Measurements from ENCODE around the gene CCR6. TPM values are rescaled to one million over a fixed set of nuclear protein-coding genes. Genes with fewer than 3 reads are reported as not detected.
"Not testable (repeated sequence)": the region's sequence is repeated elsewhere in the genome, so short reads cannot be mapped to it uniquely, and the experiment has no call there.

The CCR6 gene
- total RNA-seq, 6 experiments from 2014 or later, result 0.06 to 0.58 (median 0.12) TPM; not detected in 3

DNA sequence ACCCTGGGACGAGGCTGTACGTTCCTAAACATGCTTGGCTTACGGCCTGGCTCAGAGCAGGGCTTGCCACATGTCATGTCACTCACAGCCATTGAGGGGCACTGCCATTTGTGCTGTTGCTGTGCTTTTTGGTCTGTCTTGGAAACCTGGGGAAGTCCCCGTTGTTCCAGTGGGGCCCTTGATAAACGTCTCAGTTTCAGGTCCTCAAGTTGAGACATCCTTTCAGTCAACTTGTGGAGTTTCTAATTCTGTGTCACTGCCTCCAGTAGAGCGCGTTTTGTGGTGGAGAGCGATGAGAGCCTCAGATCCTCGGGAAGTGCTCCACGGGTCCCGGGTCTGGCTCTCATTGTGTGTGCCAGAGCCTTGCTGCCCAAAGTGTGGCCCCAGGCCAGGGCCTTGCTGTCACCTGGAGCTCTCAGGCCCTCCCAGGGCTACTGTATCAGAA is 43.0 kb upstream of the CCR6 start:
- Histone ChIP-seq H3K4me3 (no peak overlapping the region), H3K9me3 (no peaks in the 10 kb centered on the region), H3K27ac (no peak overlapping the region), H3K4me1 (no peaks in the 10 kb centered on the region), H3K36me3 (no peaks in the 10 kb centered on the region), H3K27me3 (no peaks in the 10 kb centered on the region)
- no peak for ATAC-seq
- 82% methylated on average over 3 of the region's 11 CpGs for WGBS (ENCODE audit: insufficient coverage, low coverage, low lambda C conversion rate, missing lambda C conversion rate)
- TF ChIP-seq, protein P1, sequence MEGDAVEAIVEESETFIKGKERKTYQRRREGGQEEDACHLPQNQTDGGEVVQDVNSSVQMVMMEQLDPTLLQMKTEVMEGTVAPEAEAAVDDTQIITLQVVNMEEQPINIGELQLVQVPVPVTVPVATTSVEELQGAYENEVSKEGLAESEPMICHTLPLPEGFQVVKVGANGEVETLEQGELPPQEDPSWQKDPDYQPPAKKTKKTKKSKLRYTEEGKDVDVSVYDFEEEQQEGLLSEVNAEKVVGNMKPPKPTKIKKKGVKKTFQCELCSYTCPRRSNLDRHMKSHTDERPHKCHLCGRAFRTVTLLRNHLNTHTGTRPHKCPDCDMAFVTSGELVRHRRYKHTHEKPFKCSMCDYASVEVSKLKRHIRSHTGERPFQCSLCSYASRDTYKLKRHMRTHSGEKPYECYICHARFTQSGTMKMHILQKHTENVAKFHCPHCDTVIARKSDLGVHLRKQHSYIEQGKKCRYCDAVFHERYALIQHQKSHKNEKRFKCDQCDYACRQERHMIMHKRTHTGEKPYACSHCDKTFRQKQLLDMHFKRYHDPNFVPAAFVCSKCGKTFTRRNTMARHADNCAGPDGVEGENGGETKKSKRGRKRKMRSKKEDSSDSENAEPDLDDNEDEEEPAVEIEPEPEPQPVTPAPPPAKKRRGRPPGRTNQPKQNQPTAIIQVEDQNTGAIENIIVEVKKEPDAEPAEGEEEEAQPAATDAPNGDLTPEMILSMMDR (IDR thresholded peaks at IDR 0.05), result no peak
- TF ChIP-seq POLR2A (IDR thresholded peaks at IDR 0.05), result no peak
- DNase-seq, result no peak
- intact Hi-C loops (cut with DNase I), result no loop called here

GRCh38 chr6:167087857-167088354 is 35.0 kb upstream of the CCR6 start:
- Histone ChIP-seq H3K4me3 (no peak overlapping the region), H3K4me1 (no peaks in the 10 kb centered on the region), H3K27me3 (no peaks in the 10 kb centered on the region), H3K9me3 (no peaks in the 10 kb centered on the region), H3K27ac (no peak overlapping the region), H3K36me3 (no peaks in the 10 kb centered on the region)
- TF ChIP-seq, protein P1 (IDR thresholded peaks at IDR 0.05), result no peak
- TF ChIP-seq POLR2A (IDR thresholded peaks at IDR 0.05), result no peak
- WGBS (ENCODE audit: insufficient coverage, low coverage, low lambda C conversion rate, missing lambda C conversion rate), result no CpG with 5 or more reads among the region's 3 CpGs
- ATAC-seq, result no peak
- intact Hi-C loops (cut with DNase I), result no loop called here
- no peak for DNase-seq

DNA sequence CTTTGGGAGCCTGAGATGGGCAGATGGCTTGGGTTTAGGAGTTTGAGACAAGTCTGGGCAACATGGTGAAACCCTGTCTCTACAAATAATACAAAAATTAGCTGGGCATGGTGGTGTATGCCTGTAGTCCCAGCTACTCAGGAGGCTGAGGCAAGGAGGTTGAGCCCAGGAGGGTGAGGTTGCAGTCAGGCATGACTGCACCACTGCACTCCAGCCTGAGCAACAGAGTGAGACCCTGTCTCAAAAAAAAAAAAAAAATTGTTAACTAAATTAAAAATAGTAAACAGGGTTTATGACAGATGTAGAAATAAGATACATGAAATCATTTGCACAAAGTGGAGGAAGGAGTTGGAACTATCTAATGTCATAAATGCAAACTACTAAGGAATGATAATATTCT is 34.2 kb upstream of the CCR6 start:
- H3K4me1 ChIP-seq; H3K27me3 ChIP-seq; ATAC-seq; H3K27ac ChIP-seq; H3K36me3 ChIP-seq; intact Hi-C loops (cut with DNase I); DNase-seq; H3K4me3 ChIP-seq; H3K9me3 ChIP-seq: not testable (repeated sequence)

DNA sequence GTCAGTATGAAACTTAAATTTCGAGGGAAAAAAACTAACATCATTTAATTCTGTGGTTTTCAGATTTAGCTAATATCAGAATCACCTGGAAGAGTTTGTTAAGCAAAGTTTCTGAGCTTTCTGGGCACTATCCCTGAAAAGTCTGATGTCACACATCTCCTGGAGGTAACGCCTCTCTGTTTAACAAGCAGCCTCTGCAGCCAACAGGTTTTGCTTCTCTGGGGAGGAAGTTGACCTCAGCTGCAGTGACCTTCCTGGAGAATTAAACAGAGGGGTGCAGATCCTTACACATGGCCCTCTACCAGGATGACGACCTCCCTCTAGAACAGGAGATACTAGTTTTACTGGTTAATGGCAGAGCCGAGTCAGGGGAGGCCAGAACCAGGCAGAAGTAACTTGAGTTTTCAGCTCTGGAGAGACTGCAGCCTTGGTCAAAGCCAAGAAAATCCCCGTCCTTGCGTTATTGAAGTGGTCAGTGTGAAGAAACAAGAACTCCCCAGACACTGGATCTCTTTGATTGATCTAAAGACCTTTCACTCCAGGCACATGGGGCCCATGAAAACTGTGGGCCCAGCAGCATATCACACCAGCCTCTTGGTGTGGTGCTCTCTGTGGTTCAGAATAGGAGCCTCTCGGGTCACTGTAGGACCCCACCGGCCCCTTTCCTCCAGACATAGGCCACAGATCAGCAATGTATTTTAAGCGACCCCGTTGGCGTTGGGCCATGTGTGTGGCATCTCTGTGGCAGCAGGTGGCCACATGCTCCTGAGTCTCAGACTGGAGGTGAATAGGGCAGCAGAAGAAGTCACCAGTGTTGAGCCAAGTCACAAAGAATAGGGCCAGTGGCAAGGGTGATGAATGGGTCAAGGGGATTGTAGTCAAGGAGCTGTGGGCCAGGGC is 33.4 kb upstream of the CCR6 start:
- H3K4me3 ChIP-seq, result no peak overlapping the region
- H3K36me3 ChIP-seq, result no peaks in the 10 kb centered on the region
- TF ChIP-seq, protein P1 (IDR thresholded peaks at IDR 0.05), result no peak
- TF ChIP-seq POLR2A (IDR thresholded peaks at IDR 0.05), result no peak
- H3K27ac ChIP-seq, result no peak overlapping the region
- H3K4me1 ChIP-seq, result no peaks in the 10 kb centered on the region
- intact Hi-C loops (cut with DNase I), result no loop called here
- no peak for ATAC-seq
- no peaks in the 10 kb centered on the region for H3K9me3 ChIP-seq
- 82% methylated on average over 7 of the region's 11 CpGs for WGBS (ENCODE audit: insufficient coverage, low coverage, low lambda C conversion rate, missing lambda C conversion rate)
- DNase-seq, result no peak
- H3K27me3 ChIP-seq, result no peaks in the 10 kb centered on the region

DNA sequence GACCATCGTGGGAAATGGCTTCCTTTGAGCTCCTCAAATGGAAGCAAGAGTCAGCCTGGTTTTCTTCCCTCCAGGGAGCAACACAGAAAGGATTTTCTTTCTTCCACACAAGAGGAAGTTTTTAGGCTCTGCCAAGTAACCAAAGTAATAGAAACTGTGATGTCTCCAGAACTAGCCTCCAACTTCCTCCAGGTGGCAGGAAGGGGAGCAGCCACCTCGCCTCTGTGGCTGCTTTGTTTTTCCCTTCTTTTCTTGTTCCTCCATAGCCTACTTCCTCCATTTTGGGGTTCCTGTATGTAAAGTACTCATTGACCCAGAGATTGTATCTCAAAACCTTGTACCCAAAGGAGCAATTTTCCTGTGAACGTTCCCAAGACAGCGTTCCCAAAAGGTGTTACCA is 32.7 kb upstream of the CCR6 start:
- Histone ChIP-seq H3K36me3 (no peaks in the 10 kb centered on the region), H3K27ac (no peak overlapping the region), H3K9me3 (no peaks in the 10 kb centered on the region), H3K27me3 (no peaks in the 10 kb centered on the region), H3K4me1 (no peaks in the 10 kb centered on the region), H3K4me3 (no peak overlapping the region)
- ATAC-seq (no peak), DNase-seq (no peak)
- intact Hi-C loops (cut with DNase I), result no loop called here
- TF ChIP-seq, protein P1 (IDR thresholded peaks at IDR 0.05), result no peak
- TF ChIP-seq POLR2A (IDR thresholded peaks at IDR 0.05), result no peak
- WGBS (ENCODE audit: insufficient coverage, low coverage, low lambda C conversion rate, missing lambda C conversion rate), result 69% methylated on average over 3 of the region's 4 CpGs
